GM23338 (cell line): ENCODE measurements around the gene DPP9. TPM values are rescaled to one million over a fixed set of nuclear protein-coding genes. Genes with fewer than 3 reads are reported as not detected.

ENCODE experiments used
- ATAC-seq: fragments of 200-7000 bp; cut with Tn5 transposase; 3 replicates; pipeline ENCODE4 v1.9.1; 2020
- DNase-seq: peaks from one replicate; pipeline ENCODE4 v3.0.0-alpha.2; 2015; ENCODE audit warnings: low spot score
- H2AFZ ChIP-seq: fragments of 200-600 bp; sonication (generic); 2 replicates; pipeline ENCODE4 v1.8.0; 2016; ENCODE audit warnings: antibody characterized with exemption, mild to moderate bottlenecking, moderate library complexity
- H3F3A ChIP-seq: fragments of 200-600 bp; sonication (generic); replicated peaks from 2 replicates; pipeline ENCODE4 v1.8.0; 2017; ENCODE audit warnings: antibody characterized with exemption, mixed run types, low read depth
- H3K27ac ChIP-seq: fragments of 200-600 bp; sonication (generic); 2 replicates; pipeline ENCODE4 v1.6.1; 2016; ENCODE audit warnings: low read depth
- H3K27me3 ChIP-seq: fragments of 200-600 bp; sonication (generic); 2 replicates; pipeline ENCODE4 v1.8.0; 2016; ENCODE audit warnings: mild to moderate bottlenecking, mixed run types, moderate library complexity; ENCODE audit not compliant: insufficient read depth
- H3K36me3 ChIP-seq: fragments of 200-600 bp; sonication (generic); 2 replicates; pipeline ENCODE4 v1.8.0; 2016; ENCODE audit warnings: mild to moderate bottlenecking; ENCODE audit not compliant: insufficient read depth
- H3K4me1 ChIP-seq: fragments of 200-600 bp; sonication (generic); 2 replicates; pipeline ENCODE4 v1.8.0; 2016; ENCODE audit warnings: mild to moderate bottlenecking, moderate library complexity; ENCODE audit not compliant: insufficient read depth
- H3K4me2 ChIP-seq: fragments of 200-600 bp; sonication (generic); 2 replicates; pipeline ENCODE4 v1.7.1; 2017; ENCODE audit warnings: mixed run types
- H3K4me3 ChIP-seq: fragments of 200-600 bp; sonication (generic); 2 replicates; pipeline ENCODE4 v1.6.1; 2016; ENCODE audit warnings: mixed run types
- H3K79me2 ChIP-seq: fragments of 200-600 bp; sonication (generic); replicated peaks from 2 replicates; pipeline ENCODE4 v1.8.0; 2017; ENCODE audit warnings: mild to moderate bottlenecking; ENCODE audit not compliant: insufficient read depth
- H3K9me2 ChIP-seq: fragments of 200-600 bp; sonication (generic); 2 replicates; pipeline ENCODE4 v1.8.0; 2017; ENCODE audit not compliant: insufficient read depth
- H4K20me1 ChIP-seq: fragments of 200-600 bp; sonication (generic); replicated peaks from 2 replicates; pipeline ENCODE4 v1.8.0; 2017; ENCODE audit warnings: mild to moderate bottlenecking; ENCODE audit not compliant: insufficient read depth
- H3K27ac Mint-ChIP-seq: 2 replicates; pipeline ENCODE4 v1.8.0; 2020; ENCODE audit warnings: inconsistent platforms, mild to moderate bottlenecking, moderate library complexity, mixed read lengths
- H3K27me3 Mint-ChIP-seq: 3 replicates; pipeline ENCODE4 v1.8.0; 2022; ENCODE audit warnings: low read depth, mild to moderate bottlenecking, moderate library complexity, mixed read lengths, inconsistent platforms; ENCODE audit not compliant: insufficient read depth, poor library complexity
- H3K36me3 Mint-ChIP-seq: 3 replicates; pipeline ENCODE4 v1.8.0; 2021; ENCODE audit warnings: low read depth, mild to moderate bottlenecking, inconsistent platforms, moderate library complexity, mixed read lengths
- H3K4me1 Mint-ChIP-seq: 3 replicates; pipeline ENCODE4 v1.8.0; 2020; ENCODE audit warnings: mild to moderate bottlenecking, inconsistent platforms, mixed read lengths
- H3K4me3 Mint-ChIP-seq: 3 replicates; pipeline ENCODE4 v1.8.0; 2021; ENCODE audit warnings: moderate library complexity, mild to moderate bottlenecking, inconsistent platforms, mixed read lengths
- H3K9me3 Mint-ChIP-seq: 3 replicates; pipeline ENCODE4 v1.8.0; 2020; ENCODE audit warnings: moderate library complexity, mild to moderate bottlenecking, inconsistent platforms, mixed read lengths
- CREB1 ChIP-seq: fragments of 250-450 bp; sonication (Bioruptor Pico); IDR thresholded peaks from 2 replicates; pipeline ENCODE4 v1.5.0; 2020; ENCODE audit warnings: low read depth, mild to moderate bottlenecking, moderate library complexity
- CTCF ChIP-seq, 2 experiments: fragments of 200-600 bp in 1 of 2; sonication (generic) in 1 of 2; conservative IDR thresholded peaks; 2 replicates each; pipeline versions ENCODE4 v1.5.1 to v1.6.1; 2016 to 2017; ENCODE audit warnings: antibody characterized with exemption in 2 of 2, low read depth in 2 of 2, mild to moderate bottlenecking in 2 of 2, moderate library complexity in 1 of 2
- JUNB ChIP-seq: IDR thresholded peaks from one replicate; pipeline ENCODE4 v1.6.1; 2016; ENCODE audit warnings: antibody characterized with exemption; ENCODE audit not compliant: unreplicated experiment
- NANOG ChIP-seq: IDR thresholded peaks from 2 replicates; pipeline ENCODE4 v1.6.1; 2016; ENCODE audit warnings: antibody characterized with exemption, borderline replicate concordance
- ZNF114 ChIP-seq: fragments of 250-450 bp; sonication (Bioruptor Pico); IDR thresholded peaks from 2 replicates; pipeline ENCODE4 v1.5.0; 2020; ENCODE audit warnings: mild to moderate bottlenecking, moderate library complexity
- ZNF462 ChIP-seq: fragments of 250-450 bp; sonication (Bioruptor Pico); IDR thresholded peaks from 2 replicates; pipeline ENCODE4 v1.5.0; 2020; ENCODE audit warnings: mild to moderate bottlenecking, moderate library complexity
- polyA plus RNA-seq: library from polyadenylated mRNA; unstranded; fragments of >200 nt; fragmentation: Nextera tagmentation; extraction: Ambion mirVana; gene quantifications from 2 replicates; pipeline ENCODE4 v1.2.1, GENCODE V29; 2016
- total RNA-seq: library from RNA; depleted of rRNA; stranded (reverse); fragments of >200 nt; shearing (Covaris generic); gene quantifications from 2 replicates; pipeline ENCODE4 v1.2.3, GENCODE V29; 2014

Gene DPP9
- total and polyA plus RNA-seq, 2 experiments from 2014 or later, result 19.5 to 49.2 TPM

- H3K27ac ChIP-seq, result no peak overlapping the region
- no peak for DNase-seq
- no peak overlapping the region for H2AFZ ChIP-seq
- H3K4me2 ChIP-seq, result no peak overlapping the region
- H3K36me3 ChIP-seq, result peaks cover 8% of the 10 kb centered on the region; the same call in 1 of the 2 replicates
- no peaks in the 10 kb centered on the region for H3K79me2 ChIP-seq
- Mint-ChIP-seq H3K4me3 (no peak overlapping the region), H3K27ac (no peak overlapping the region), H3K4me1 (no peaks in the 10 kb centered on the region), H3K27me3 (peaks cover 6% of the 10 kb centered on the region), H3K36me3 (peaks cover 46% of the 10 kb centered on the region), H3K9me3 (no peaks in the 10 kb centered on the region)
- TF ChIP-seq CREB1 (CRISPR knock-in tag) (no peak), ZNF462 (CRISPR knock-in tag) (no peak), JUNB (no peak), CTCF (conservative IDR thresholded peaks at IDR 0.05; ENCODE audit: low read depth in 2 of 2) (no peak), ZNF114 (no peak), NANOG (no peak)
- H4K20me1 ChIP-seq, result peaks cover 4% of the 10 kb centered on the region; the same call in 1 of the 2 replicates
- no peaks in the 10 kb centered on the region for H3K9me2 ChIP-seq
- H3K4me3 ChIP-seq, result no peak overlapping the region
- H3K4me1 ChIP-seq, result no peaks in the 10 kb centered on the region
- H3F3A ChIP-seq, result 0 out of 2 replicates have a peak, but pooled peaks cover 3% of the 10 kb centered on the region
- ATAC-seq, result no peak
- no peaks in the 10 kb centered on the region for H3K27me3 ChIP-seq
Observed at GRCh38 chr19:4702764-4703163, 20.9 kb downstream of the DPP9 start.
